ENCODE data around the gene TMEM72. TPM values are rescaled to one million over a fixed set of nuclear protein-coding genes. Genes with fewer than 3 reads are reported as not detected.

Gene TMEM72
- polyA plus RNA-seq, 3 donors, result not detected

- no CpG with 5 or more reads among the region's 8 CpGs for WGBS (ENCODE audit: insufficient coverage)
- no peak for TF ChIP-seq CTCF (IDR thresholded peaks at IDR 0.05)
- Mint-ChIP-seq H3K4me1 (peaks cover 97% of the 10 kb centered on the region), H3K27me3 (ENCODE audit: low read depth in 3 of 3) (no peaks in the 10 kb centered on the region), H3K27ac (peak overlapping the region; percentile 83 to 98 (median 95)), H3K36me3 (peaks cover 46 to 68% of the 10 kb centered on the region in 2 donors), H3K9me3 (peaks cover 0 to 3% (median 0%) of the 10 kb centered on the region in 7 donors), H3K4me3 (peak overlapping the region; percentile 48 to 63)
- no peaks in the 10 kb centered on the region for H3K27me3 ChIP-seq (ENCODE audit: control insufficient read depth in 2 of 2, insufficient read depth in 2 of 2, low read length in 2 of 2)
- peak overlapping the region in 1 of 3 experiments; percentile 96 for H3K4me3 ChIP-seq (replicated peaks in 1 of 3; ENCODE audit: low read depth in 2 of 3, low read length in 3 of 3)
- H3K4me2 ChIP-seq (replicated peaks; ENCODE audit: extremely low read depth, low read length, poor library complexity, severe bottlenecking), result peak overlapping the region; percentile 99
- H3K27ac ChIP-seq (ENCODE audit: low read depth in 1 of 2, low read length in 2 of 2), result peak overlapping the region; percentile 73 to 81
- peak overlapping the region; percentile 13 for H3K9ac ChIP-seq (ENCODE audit: insufficient read depth, low read length, poor library complexity, severe bottlenecking)
- no peaks in the 10 kb centered on the region for H3K9me3 ChIP-seq (replicated peaks in 1 of 2; ENCODE audit: control insufficient read depth in 1 of 2, insufficient read depth in 1 of 2, low read length in 2 of 2)
- H3K4me1 ChIP-seq (ENCODE audit: control insufficient read depth in 1 of 2, insufficient read depth in 2 of 2, low read length in 2 of 2), result peaks cover 98 to 100% of the 10 kb centered on the region in 2 donors
- peaks cover 86% of the 10 kb centered on the region for H3K79me2 ChIP-seq (ENCODE audit: insufficient read depth, low read length)
- H2AFZ ChIP-seq (ENCODE audit: insufficient read depth, low read depth, low read length, poor library complexity, severe bottlenecking), result no peak overlapping the region
- peaks cover 52% of the 10 kb centered on the region for H4K20me1 ChIP-seq (ENCODE audit: insufficient read depth, low read length)
- peak; percentile 20 to 88 (median 73) for DNase-seq
- peaks cover 21 to 27% of the 10 kb centered on the region in 2 donors for H3K36me3 ChIP-seq (replicated peaks in 1 of 2; ENCODE audit: control insufficient read depth in 1 of 2, insufficient read depth in 2 of 2, low read length in 2 of 2)
- intact Hi-C loops (cut with micrococcal nuclease), result loop anchor here in 1 of 2 donors (10.0 kb wide), 2 partner anchors 409 to 1059 kb away; partner anchors contain the start of gene ALOX5
Observed at GRCh38 chr10:44966129-44966815, 55.1 kb downstream of the TMEM72 start.

- Mint-ChIP-seq H3K36me3 (peaks cover 51 to 72% of the 10 kb centered on the region in 2 donors), H3K27me3 (ENCODE audit: low read depth in 3 of 3) (no peaks in the 10 kb centered on the region), H3K27ac (peak overlapping the region; percentile 83 to 98 (median 95)), H3K4me1 (peaks cover 97% of the 10 kb centered on the region), H3K9me3 (peaks cover 0 to 3% (median 0%) of the 10 kb centered on the region in 7 donors), H3K4me3 (peak overlapping the region in 1 of 2 donors; percentile 74)
- H3K4me3 ChIP-seq (replicated peaks in 1 of 3; ENCODE audit: low read depth in 2 of 3, low read length in 3 of 3), result peak overlapping the region in 1 of 3 experiments; percentile 96
- no peak overlapping the region for H2AFZ ChIP-seq (ENCODE audit: insufficient read depth, low read depth, low read length, poor library complexity, severe bottlenecking)
- no peaks in the 10 kb centered on the region for H3K9me3 ChIP-seq (replicated peaks in 1 of 2; ENCODE audit: control insufficient read depth in 1 of 2, insufficient read depth in 1 of 2, low read length in 2 of 2)
- peak overlapping the region; percentile 73 to 81 for H3K27ac ChIP-seq (ENCODE audit: low read depth in 1 of 2, low read length in 2 of 2)
- TF ChIP-seq CTCF (IDR thresholded peaks at IDR 0.05), result peak; percentile 31
- peak overlapping the region; percentile 99 for H3K4me2 ChIP-seq (replicated peaks; ENCODE audit: extremely low read depth, low read length, poor library complexity, severe bottlenecking)
- no peaks in the 10 kb centered on the region for H3K27me3 ChIP-seq (ENCODE audit: control insufficient read depth in 2 of 2, insufficient read depth in 2 of 2, low read length in 2 of 2)
- H3K36me3 ChIP-seq (replicated peaks in 1 of 2; ENCODE audit: control insufficient read depth in 1 of 2, insufficient read depth in 2 of 2, low read length in 2 of 2), result peaks cover 28 to 33% of the 10 kb centered on the region in 2 donors
- peaks cover 86% of the 10 kb centered on the region for H3K79me2 ChIP-seq (ENCODE audit: insufficient read depth, low read length)
- WGBS (ENCODE audit: insufficient coverage), result 80% methylated on average over 6 of the region's 8 CpGs
- no peak for DNase-seq
- intact Hi-C loops (cut with micrococcal nuclease), result loop anchor here in 1 of 2 donors (10.0 kb wide), 2 partner anchors 408 to 1058 kb away; partner anchors contain the start of gene ALOX5
- peak overlapping the region; percentile 44 for H3K9ac ChIP-seq (ENCODE audit: insufficient read depth, low read length, poor library complexity, severe bottlenecking)
- peaks cover 98 to 100% of the 10 kb centered on the region in 2 donors for H3K4me1 ChIP-seq (ENCODE audit: control insufficient read depth in 1 of 2, insufficient read depth in 2 of 2, low read length in 2 of 2)
- peaks cover 45% of the 10 kb centered on the region for H4K20me1 ChIP-seq (ENCODE audit: insufficient read depth, low read length)
Observed at GRCh38 chr10:44966816-44967509, 55.8 kb downstream of the TMEM72 start.

All from CD14-positive monocyte (primary cell).